MM.1S (cell line): ENCODE measurements around the gene SPATC1L.

Experiments used
- CTCF ChIP-seq: fragments of 300-600 bp; sonication (generic); IDR thresholded peaks from 2 replicates; pipeline ENCODE4 v1.5.1; 2016; ENCODE audit warnings: antibody characterized with exemption, low read length, mixed read lengths
- EZH2 ChIP-seq: fragments of 300-600 bp; sonication (generic); optimal IDR thresholded peaks from 2 replicates; pipeline ENCODE3; 2017; ENCODE audit warnings: low read depth, mild to moderate bottlenecking, antibody characterized with exemption, low read length, mixed read lengths
- EZH2phosphoT487 ChIP-seq: fragments of 300-600 bp; sonication (generic); IDR thresholded peaks from 2 replicates; pipeline ENCODE4 v1.6.1; 2018; ENCODE audit warnings: antibody characterized with exemption, low read length

DNA sequence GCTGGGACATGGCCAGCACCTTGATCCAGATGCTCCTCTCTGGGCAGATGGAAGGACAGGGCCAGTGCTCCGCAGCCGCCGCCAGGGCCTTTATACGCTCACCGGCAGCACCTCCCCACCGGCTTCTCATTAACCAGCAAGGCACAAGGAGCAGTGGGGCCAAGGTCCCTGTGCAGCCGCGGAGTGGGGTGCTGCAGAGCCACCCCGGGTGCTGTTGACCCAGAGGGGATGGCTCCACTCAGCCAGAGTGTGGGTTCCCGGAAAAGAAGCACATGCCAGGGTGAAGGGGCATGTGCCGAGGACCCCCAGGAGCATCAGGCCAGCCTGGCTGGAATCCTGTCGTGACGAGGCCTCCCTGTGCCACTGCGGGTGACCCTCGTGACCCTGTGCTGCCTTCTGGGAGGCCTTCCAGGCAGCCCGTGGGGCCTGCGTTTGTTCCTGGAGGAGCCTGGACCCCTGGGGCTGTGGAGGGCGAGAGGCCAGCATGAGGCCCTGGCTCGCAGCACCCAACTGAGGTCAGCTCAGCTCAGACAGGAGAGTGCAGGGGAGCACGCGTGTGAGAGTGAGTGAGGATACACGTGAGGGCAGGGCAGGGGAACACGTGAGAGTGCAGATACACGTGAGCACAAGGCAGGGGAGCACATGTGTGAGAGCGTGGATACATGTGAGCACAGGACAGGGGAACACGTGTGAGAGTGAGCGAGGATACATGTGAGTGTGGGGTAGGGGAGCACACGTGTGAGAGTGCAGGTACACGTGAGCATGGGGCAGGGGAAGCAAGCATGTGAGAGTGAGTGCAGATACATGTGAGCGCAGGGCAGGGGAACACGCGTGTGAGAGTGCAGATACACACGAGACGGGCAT lies 28.5 kb downstream of the SPATC1L start, which contains the start of gene FTCD:
- TF ChIP-seq EZH2 (no peak), CTCF (no peak), EZH2phosphoT487 (no peak)
